Mononuclear cell (primary cell): ENCODE measurements around the gene CRY1. TPM values are rescaled to one million over a fixed set of nuclear protein-coding genes. Genes with fewer than 3 reads are reported as not detected.
A peak's percentile ranks its signal among the peaks of the same experiment; 100 is the strongest.
"Not testable (repeated sequence)": the region's sequence is repeated elsewhere in the genome, so short reads cannot be mapped to it uniquely, and the experiment has no call there.

Experiments used
- H3K27me3 ChIP-seq: 2 replicates; pipeline ENCODE4 v1.6.0; 2011; ENCODE audit warnings: low read length, control low read depth; ENCODE audit not compliant: insufficient read depth
- H3K4me1 ChIP-seq: 2 replicates; pipeline ENCODE4 v1.5.1; 2011; ENCODE audit warnings: mild to moderate bottlenecking, low read length, control low read depth; ENCODE audit not compliant: insufficient read depth
- H3K4me3 ChIP-seq: 2 replicates; pipeline ENCODE4 v1.5.1; 2011; ENCODE audit warnings: mild to moderate bottlenecking, low read length, moderate library complexity
- H3K9me3 ChIP-seq: 2 replicates; pipeline ENCODE4 v1.5.1; 2011; ENCODE audit warnings: low read depth, mild to moderate bottlenecking, control low read depth, low read length
- total RNA-seq: library from RNA; depleted of rRNA; stranded (reverse); fragments of >200 nt; gene quantifications from one replicate; pipeline ENCODE4 v1.2.3, GENCODE V29; 2012

CRY1 gene
- total RNA-seq, 1 donor: 68.6 TPM

GRCh38 chr12:107017042-107017441 is 76.3 kb downstream of the CRY1 start:
- Histone ChIP-seq H3K4me3 (no peak overlapping the region), H3K27me3 (no peaks in the 10 kb centered on the region), H3K9me3 (no peaks in the 10 kb centered on the region)

GRCh38 chr12:107014055-107014454 is 79.3 kb downstream of the CRY1 start:
- Histone ChIP-seq H3K4me3 (no peak overlapping the region), H3K27me3 (no peaks in the 10 kb centered on the region), H3K4me1 (no peaks in the 10 kb centered on the region), H3K9me3 (no peaks in the 10 kb centered on the region)

More at GRCh38 chr12:107017042-107017441, 76.3 kb downstream of the CRY1 start:
- no peaks in the 10 kb centered on the region for H3K4me1 ChIP-seq

GRCh38 chr12:107012736-107013425 is 80.5 kb downstream of the CRY1 start:
- H3K4me3 ChIP-seq: no peak overlapping the region
- H3K27me3 ChIP-seq: no peaks in the 10 kb centered on the region
- no peaks in the 10 kb centered on the region for H3K9me3 ChIP-seq
- no peaks in the 10 kb centered on the region for H3K4me1 ChIP-seq

DNA sequence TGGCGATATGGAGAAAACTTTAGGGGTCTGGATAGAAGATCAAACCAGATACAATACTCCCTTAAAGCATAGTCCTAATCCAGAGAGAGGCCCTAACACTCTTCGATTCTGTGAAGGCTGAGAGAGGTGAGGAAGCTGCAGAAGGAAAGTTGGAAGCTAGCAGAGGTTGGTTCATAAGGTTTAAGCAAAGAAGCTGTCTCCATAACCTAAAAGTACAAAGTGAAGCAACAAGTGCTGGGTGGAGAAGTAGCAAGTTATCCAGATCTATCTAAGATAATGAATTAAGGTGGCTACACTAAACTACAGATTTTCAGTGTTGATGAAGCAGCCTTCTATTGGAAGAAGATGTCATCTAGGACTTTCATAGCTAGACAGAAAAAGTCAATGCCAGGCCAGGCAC is 81.8 kb downstream of the CRY1 start:
- Histone ChIP-seq H3K9me3 (no peaks in the 10 kb centered on the region), H3K27me3 (no peaks in the 10 kb centered on the region), H3K4me1 (no peaks in the 10 kb centered on the region), H3K4me3 (no peak overlapping the region)

DNA sequence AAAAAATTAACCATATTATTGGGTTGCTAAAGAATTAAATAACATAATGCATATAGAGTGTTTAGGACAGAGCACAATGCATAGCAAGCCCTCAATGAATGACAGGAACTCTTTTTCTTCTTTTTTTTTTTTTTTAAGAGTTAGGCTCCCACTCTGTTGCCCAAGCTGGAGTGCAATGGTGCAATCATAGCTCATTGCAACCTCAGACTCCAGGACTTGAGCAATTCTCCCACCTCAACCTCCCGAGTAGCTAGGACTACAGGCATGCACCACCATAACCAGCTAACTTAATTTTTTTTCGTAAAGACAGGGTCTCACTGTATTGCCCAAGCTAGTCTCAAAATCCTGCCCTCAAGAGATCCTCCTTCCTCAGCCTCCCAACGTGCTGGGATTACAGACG is 85.9 kb downstream of the CRY1 start:
- H3K9me3 ChIP-seq: no peaks in the 10 kb centered on the region
- H3K4me3 ChIP-seq: no peak overlapping the region
- H3K27me3 ChIP-seq: no peaks in the 10 kb centered on the region
- H3K4me1 ChIP-seq: no peaks in the 10 kb centered on the region

DNA sequence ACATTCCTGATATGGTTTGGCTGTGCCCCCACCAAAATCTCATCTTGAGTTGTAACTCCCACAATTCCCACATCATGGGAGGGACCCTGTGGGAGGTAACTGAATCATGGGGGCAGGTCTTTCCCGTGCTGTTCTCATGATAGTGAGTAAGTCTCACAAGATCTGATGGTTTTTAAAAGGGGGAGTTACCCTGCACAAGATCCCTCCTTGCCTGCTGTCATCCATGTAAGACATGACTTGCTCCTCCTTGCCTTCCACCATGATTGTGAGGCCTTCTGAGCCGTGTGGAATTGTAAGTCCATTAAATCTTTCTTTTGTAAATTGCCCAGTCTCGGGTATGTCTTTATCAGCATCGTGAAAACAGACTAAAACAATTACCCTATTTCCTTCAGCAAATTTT is 90.7 kb downstream of the CRY1 start:
- not testable (repeated sequence) for H3K4me3 ChIP-seq, H3K27me3 ChIP-seq, H3K4me1 ChIP-seq, H3K9me3 ChIP-seq

DNA sequence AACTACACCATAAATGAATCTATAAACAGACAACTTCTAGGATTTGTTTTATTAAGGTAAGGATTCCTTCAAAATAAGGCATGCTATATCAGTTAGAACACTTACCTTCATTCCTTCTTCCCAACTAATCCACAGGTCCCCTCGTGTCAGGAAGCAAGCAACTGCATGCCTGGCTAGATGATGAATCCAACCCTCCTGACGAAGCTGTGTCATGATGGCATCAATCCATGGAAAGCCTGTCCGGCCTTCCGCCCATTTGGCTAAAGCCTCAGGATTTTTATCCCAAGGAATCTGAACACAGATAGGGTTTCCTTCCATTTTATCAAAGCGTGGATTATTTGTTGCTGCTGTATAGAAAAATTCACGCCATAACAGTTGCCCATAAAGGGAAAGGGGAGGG is 93.9 kb downstream of the CRY1 start:
- Histone ChIP-seq H3K4me1 (no peaks in the 10 kb centered on the region), H3K9me3 (no peaks in the 10 kb centered on the region), H3K27me3 (no peaks in the 10 kb centered on the region), H3K4me3 (no peak overlapping the region)

- H3K4me1 ChIP-seq: no peaks in the 10 kb centered on the region
- H3K27me3 ChIP-seq: no peaks in the 10 kb centered on the region
- no peaks in the 10 kb centered on the region for H3K9me3 ChIP-seq
- H3K4me3 ChIP-seq: no peak overlapping the region
Observed at GRCh38 chr12:106997916-106998315, 95.4 kb downstream of the CRY1 start.

- not testable (repeated sequence) for H3K4me1 ChIP-seq, H3K9me3 ChIP-seq, H3K27me3 ChIP-seq, H3K4me3 ChIP-seq
Observed at GRCh38 chr12:106996102-106996501, 97.2 kb downstream of the CRY1 start.

DNA sequence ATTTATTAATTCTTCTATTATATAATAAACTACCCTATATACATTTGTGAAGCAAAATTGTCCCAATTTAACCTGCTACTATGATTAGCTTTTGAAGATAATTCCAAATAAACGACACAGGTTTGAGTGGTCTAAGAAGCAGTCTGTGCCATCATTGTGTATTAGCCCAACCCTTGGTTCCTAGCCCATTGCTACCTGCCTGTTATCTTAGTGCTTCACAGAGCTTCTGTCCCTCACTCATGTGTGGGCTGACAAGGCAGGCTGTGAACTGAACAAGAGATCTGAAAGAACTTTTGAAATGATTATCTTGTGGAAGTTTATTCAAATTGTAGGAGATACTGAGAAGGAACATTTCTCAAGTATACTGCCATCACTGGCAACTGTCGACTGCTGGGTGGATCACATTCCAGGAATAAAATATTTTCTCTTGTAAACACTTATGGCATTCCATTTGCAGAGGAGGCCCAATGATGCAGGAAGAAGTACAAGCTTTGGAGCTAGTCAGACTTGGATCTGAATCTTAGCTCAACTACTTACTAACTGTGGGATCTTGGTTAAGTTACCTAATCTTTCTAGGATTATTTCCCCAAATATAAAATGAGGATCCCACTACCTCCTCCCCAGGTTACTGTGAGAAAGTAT is 98.6 kb downstream of the CRY1 start:
- Histone ChIP-seq H3K27me3 (no peaks in the 10 kb centered on the region), H3K9me3 (no peaks in the 10 kb centered on the region), H3K4me1 (no peaks in the 10 kb centered on the region), H3K4me3 (no peak overlapping the region)

DNA sequence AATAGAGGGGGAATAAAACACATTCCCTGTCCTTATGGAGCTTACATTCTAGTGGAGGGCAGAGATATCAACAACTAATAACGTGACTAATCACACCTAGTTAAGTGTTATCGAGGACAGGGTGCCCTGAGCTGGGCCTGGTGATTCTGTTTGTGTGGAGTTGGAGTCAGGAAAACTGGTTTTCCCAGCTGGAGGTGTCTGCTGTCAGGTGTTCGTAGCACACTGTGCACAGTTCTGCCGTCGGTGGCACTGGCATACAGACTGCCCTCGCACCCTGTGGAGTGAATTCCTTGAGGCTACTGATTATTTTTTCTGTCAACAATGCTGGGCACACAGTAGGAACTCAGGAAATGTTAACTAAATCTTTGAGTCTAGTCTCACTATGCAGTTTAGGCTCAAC is 105.5 kb downstream of the CRY1 start:
- peaks cover 19% of the 10 kb centered on the region for H3K4me1 ChIP-seq

GRCh38 chr12:106986625-106987389 is 106.5 kb downstream of the CRY1 start, which contains the start of gene MTERF2:
TSS of gene MTERF2 (minus strand) at chr12:106987146. CDS start at chr12:106978714, 8,432 bp downstream.
- Histone ChIP-seq H3K9me3 (no peaks in the 10 kb centered on the region), H3K4me1 (peaks cover 19% of the 10 kb centered on the region), H3K27me3 (no peaks in the 10 kb centered on the region), H3K4me3 (peak within 1 kb of the TSS; percentile 70)

More for the DNA sequence above, 105.5 kb downstream of the CRY1 start:
- H3K9me3 ChIP-seq: no peaks in the 10 kb centered on the region
- H3K4me3 ChIP-seq: no peak overlapping the region
- no peaks in the 10 kb centered on the region for H3K27me3 ChIP-seq

GRCh38 chr12:106986135-106986534 is 107.2 kb downstream of the CRY1 start:
- peak overlapping the region; percentile 70 for H3K4me3 ChIP-seq
- H3K27me3 ChIP-seq: no peaks in the 10 kb centered on the region
- peaks cover 19% of the 10 kb centered on the region for H3K4me1 ChIP-seq
- H3K9me3 ChIP-seq: no peaks in the 10 kb centered on the region

DNA sequence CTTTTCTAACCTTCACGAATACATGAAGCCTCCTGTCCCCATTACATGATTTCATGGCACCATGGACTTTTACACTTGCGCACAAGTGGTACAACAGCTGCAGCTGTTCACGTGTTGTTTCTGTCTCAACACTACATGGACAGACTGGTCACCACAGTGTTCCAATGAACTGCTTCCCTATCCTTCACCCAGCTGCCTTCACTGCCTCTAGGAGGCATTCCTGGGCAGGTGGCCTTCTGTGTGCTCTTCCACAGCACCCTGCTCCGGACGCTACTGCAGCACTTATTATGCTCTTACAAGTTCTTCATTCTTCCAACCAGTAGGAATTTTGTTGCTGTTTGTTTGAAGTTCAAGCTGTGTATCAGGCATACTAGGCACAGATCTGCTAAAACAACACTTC is 107.9 kb downstream of the CRY1 start:
- H3K4me1 ChIP-seq: peaks cover 19% of the 10 kb centered on the region
- no peaks in the 10 kb centered on the region for H3K27me3 ChIP-seq
- H3K9me3 ChIP-seq: no peaks in the 10 kb centered on the region
- H3K4me3 ChIP-seq: no peak overlapping the region

- H3K4me3 ChIP-seq: no peak overlapping the region
- H3K9me3 ChIP-seq: no peaks in the 10 kb centered on the region
- peaks cover 19% of the 10 kb centered on the region for H3K4me1 ChIP-seq
- no peaks in the 10 kb centered on the region for H3K27me3 ChIP-seq
Observed at GRCh38 chr12:106984588-106985137, 108.7 kb downstream of the CRY1 start.
